Sigmoid colon (tissue), 7 donors: ENCODE measurements around the gene SND1. TPM values are rescaled to one million over a fixed set of nuclear protein-coding genes. Genes with fewer than 3 reads are reported as not detected.

Experiments used
- DNase-seq: peaks from one replicate; pipeline ENCODE4 v3.0.0-alpha.2; 2019
- H3K27ac ChIP-seq, 4 donors: fragments of 200-600 bp; sonication (generic); one replicate each; pipeline ENCODE4 v1.5.1; 2016 to 2019; ENCODE audit warnings: mild to moderate bottlenecking in 1 of 4
- H3K27me3 ChIP-seq, 3 donors: fragments of 200-600 bp; sonication (generic); one replicate each; pipeline ENCODE4 v1.5.1; 2019; ENCODE audit warnings: mild to moderate bottlenecking in 1 of 3
- H3K36me3 ChIP-seq, 4 donors: fragments of 200-600 bp; sonication (generic); one replicate each; pipeline ENCODE4 v1.5.1; 2016 to 2019
- H3K4me1 ChIP-seq, 4 donors: fragments of 200-600 bp; sonication (generic); one replicate each; pipeline ENCODE4 v1.5.1; 2017 to 2019
- H3K4me3 ChIP-seq, 4 donors: fragments of 200-600 bp; sonication (generic); one replicate each; pipeline ENCODE4 v1.5.1; 2017 to 2019; ENCODE audit warnings: mild to moderate bottlenecking in 2 of 4, moderate library complexity in 1 of 4
- H3K9me3 ChIP-seq, 4 donors: fragments of 200-600 bp in 3 of 4; sonication (generic) in 3 of 4; one replicate each; pipeline versions ENCODE4 v1.5.1 to v1.6.1; 2013 to 2019
- CTCF ChIP-seq, 4 experiments: fragments of 450-650 bp in 3 of 4; fragments of 200-600 bp in 1 of 4; IDR thresholded peaks; one replicate each; pipeline ENCODE4 v1.5.1; 2016 to 2019; ENCODE audit warnings: antibody characterized with exemption in 4 of 4, mild to moderate bottlenecking in 3 of 4, moderate library complexity in 2 of 4
- EP300 ChIP-seq, 4 donors: sonication (generic); formaldehyde crosslinking; IDR thresholded peaks; one replicate each; pipeline ENCODE4 v1.6.1; 2017; ENCODE audit warnings: antibody characterized with exemption in 4 of 4
- POLR2A ChIP-seq, 2 donors: fragments of 450-650 bp; IDR thresholded peaks; one replicate each; pipeline ENCODE4 v1.6.1; 2016; ENCODE audit warnings: antibody characterized with exemption in 2 of 2, mild to moderate bottlenecking in 2 of 2, moderate library complexity in 2 of 2
- POLR2AphosphoS5 ChIP-seq, 4 donors: sonication (generic); formaldehyde crosslinking; IDR thresholded peaks; one replicate each; pipeline ENCODE4 v1.6.1; 2017; ENCODE audit warnings: antibody characterized with exemption in 4 of 4
- WGBS, 2 donors: extraction: QIAGEN DNeasy Blood & Tissue Kit; methylation state at CpG; one replicate each; pipeline ENCODE4 v1.1.7; 2013; 5-methylcytosine and 5-hydroxymethylcytosine counted together
- intact Hi-C: fragments of 100-400 bp; cut with DNase I; formaldehyde crosslinking; loops from one replicate; pipeline ENCODE4 v1.15.1; 2023
- polyA plus RNA-seq, 3 donors: library from polyadenylated mRNA; stranded (reverse); fragments of 200-250 nt; gene quantifications; one replicate each; pipeline ENCODE4 v1.2.3, GENCODE V29; 2013
- total RNA-seq, 4 donors: library from RNA; depleted of rRNA; stranded (reverse); fragments of >200 nt; gene quantifications; one replicate each; pipeline ENCODE4 v1.1.0, GENCODE V29; 2016
- donor health status: healthy with polysubstance abuse.
- donor health status: Bipolar disorder and iron deficiency.
- donor health status: healthy.

The SND1 gene
- total and polyA plus RNA-seq, 7 donors = 30.6 to 93.4 (median 71.3) TPM

- WGBS, 2 donors = 75 to 84% methylated on average over 1 of the region's 1 CpG
Measured at GRCh38 chr7:127888411-127888810, 236.4 kb downstream of the SND1 start.

GRCh38 chr7:127888825-127889224, 236.8 kb downstream of the SND1 start:
- H3K4me3 ChIP-seq = no peak overlapping the region
- intact Hi-C loops = no loop called here
- H3K27ac ChIP-seq = no peak overlapping the region
- no peak for TF ChIP-seq POLR2AphosphoS5 (IDR thresholded peaks at IDR 0.05)
- no peak for TF ChIP-seq POLR2A (IDR thresholded peaks at IDR 0.05)
- TF ChIP-seq EP300 (IDR thresholded peaks at IDR 0.05) = no peak
- no peak for TF ChIP-seq CTCF (IDR thresholded peaks at IDR 0.05)
- 95 to 97% methylated on average over 5 of the region's 5 CpGs for WGBS, 2 donors
- DNase-seq = no peak
- no peaks in the 10 kb centered on the region for H3K9me3 ChIP-seq
- H3K4me1 ChIP-seq = peaks cover 0 to 8% (median 5%) of the 10 kb centered on the region in 4 donors
- no peaks in the 10 kb centered on the region for H3K27me3 ChIP-seq
- H3K36me3 ChIP-seq = peaks cover 0 to 9% (median 0%) of the 10 kb centered on the region in 4 donors

More at GRCh38 chr7:127888411-127888810, 236.4 kb downstream of the SND1 start:
- TF ChIP-seq POLR2AphosphoS5 (IDR thresholded peaks at IDR 0.05) (no peak), EP300 (IDR thresholded peaks at IDR 0.05) (no peak), POLR2A (IDR thresholded peaks at IDR 0.05) (no peak), CTCF (IDR thresholded peaks at IDR 0.05) (no peak)
- no peak overlapping the region for H3K4me3 ChIP-seq
- intact Hi-C loops = no loop called here
- H3K27me3 ChIP-seq = no peaks in the 10 kb centered on the region
- H3K36me3 ChIP-seq = peaks cover 0 to 9% (median 0%) of the 10 kb centered on the region in 4 donors
- no peak overlapping the region for H3K27ac ChIP-seq
- peaks cover 0 to 7% (median 5%) of the 10 kb centered on the region in 4 donors for H3K4me1 ChIP-seq
- H3K9me3 ChIP-seq = no peaks in the 10 kb centered on the region
- DNase-seq = no peak

- TF ChIP-seq POLR2A (IDR thresholded peaks at IDR 0.05) (no peak), EP300 (IDR thresholded peaks at IDR 0.05) (no peak), POLR2AphosphoS5 (IDR thresholded peaks at IDR 0.05) (no peak), CTCF (IDR thresholded peaks at IDR 0.05) (no peak)
- DNase-seq = no peak
- H3K27ac ChIP-seq = no peak overlapping the region
- peaks cover 0 to 7% (median 5%) of the 10 kb centered on the region in 4 donors for H3K4me1 ChIP-seq
- H3K36me3 ChIP-seq = peaks cover 0 to 9% (median 0%) of the 10 kb centered on the region in 4 donors
- WGBS, 2 donors = 97 to 99% methylated on average over 3 of the region's 3 CpGs
- H3K27me3 ChIP-seq = no peaks in the 10 kb centered on the region
- no peaks in the 10 kb centered on the region for H3K9me3 ChIP-seq
- no peak overlapping the region for H3K4me3 ChIP-seq
- intact Hi-C loops = no loop called here
Measured at GRCh38 chr7:127889677-127890076, 237.7 kb downstream of the SND1 start.

- no peaks in the 10 kb centered on the region for H3K27me3 ChIP-seq
- no peak overlapping the region for H3K4me3 ChIP-seq
- no peak for DNase-seq
- TF ChIP-seq CTCF (IDR thresholded peaks at IDR 0.05) (no peak), EP300 (IDR thresholded peaks at IDR 0.05) (no peak), POLR2A (IDR thresholded peaks at IDR 0.05) (no peak), POLR2AphosphoS5 (IDR thresholded peaks at IDR 0.05) (no peak)
- no peak overlapping the region for H3K27ac ChIP-seq
- 55 to 74% methylated on average over 2 of the region's 2 CpGs for WGBS, 2 donors
- peaks cover 0 to 7% (median 4%) of the 10 kb centered on the region in 4 donors for H3K4me1 ChIP-seq
- no peaks in the 10 kb centered on the region for H3K9me3 ChIP-seq
- peaks cover 0 to 9% (median 0%) of the 10 kb centered on the region in 4 donors for H3K36me3 ChIP-seq
- intact Hi-C loops = no loop called here
Measured at GRCh38 chr7:127890726-127891125, 238.7 kb downstream of the SND1 start.

- Histone ChIP-seq H3K4me1 (peaks cover 0 to 7% (median 2%) of the 10 kb centered on the region in 4 donors), H3K4me3 (no peak overlapping the region), H3K36me3 (peaks cover 0 to 9% (median 0%) of the 10 kb centered on the region in 4 donors), H3K9me3 (no peaks in the 10 kb centered on the region), H3K27me3 (no peaks in the 10 kb centered on the region), H3K27ac (no peak overlapping the region)
- 93 to 95% methylated on average over 4 of the region's 4 CpGs for WGBS, 2 donors
- intact Hi-C loops = no loop called here
- DNase-seq = no peak
- TF ChIP-seq CTCF (IDR thresholded peaks at IDR 0.05) (no peak), POLR2AphosphoS5 (IDR thresholded peaks at IDR 0.05) (no peak), POLR2A (IDR thresholded peaks at IDR 0.05) (no peak), EP300 (IDR thresholded peaks at IDR 0.05) (no peak)
Measured at GRCh38 chr7:127891144-127891543, 239.2 kb downstream of the SND1 start.
